ENCODE data around the gene TSPYL1.
"Not testable (repeated sequence)": the region's sequence is repeated elsewhere in the genome, so short reads cannot be mapped to it uniquely, and the experiment has no call there.

Gene TSPYL1

GRCh38 chr6:116292553-116292952 lies 12.8 kb upstream of the TSPYL1 start:
- DNase-seq = no peak

DNA sequence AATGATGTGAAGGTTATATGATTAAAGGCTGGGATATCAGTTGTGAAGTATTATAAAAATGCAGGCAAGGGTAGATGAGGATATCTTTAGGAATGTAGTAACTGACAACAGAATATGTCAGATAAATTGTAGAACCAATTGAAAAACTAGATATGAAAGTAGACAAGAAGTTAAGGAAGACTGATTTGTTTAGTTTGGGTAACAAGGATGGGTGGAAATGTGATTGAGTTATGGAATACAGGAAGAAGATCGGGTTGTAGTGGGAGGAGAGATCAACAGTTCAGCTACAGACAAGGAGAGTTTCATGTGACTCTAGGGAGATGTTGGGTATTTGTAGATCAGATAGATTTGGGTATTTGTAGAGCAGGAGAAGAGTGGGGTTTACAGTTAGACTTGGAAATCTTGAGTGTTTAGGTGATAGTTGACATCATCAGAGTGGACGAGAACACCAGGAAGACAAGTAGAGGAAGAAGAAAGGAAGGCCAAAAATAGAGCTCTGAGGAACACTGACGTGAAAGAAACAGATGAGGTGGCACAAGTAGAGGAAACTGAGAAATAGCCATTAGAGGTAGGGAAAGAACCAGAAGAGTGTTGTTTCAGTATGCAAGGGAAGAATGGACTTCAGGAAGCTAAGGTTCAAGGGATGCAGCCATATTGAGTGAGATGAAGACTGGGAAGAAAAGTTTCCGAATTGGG lies 12.1 kb upstream of the TSPYL1 start:
- no peak for DNase-seq

- DNase-seq = no peak
These were observed 11.1 kb upstream of the TSPYL1 start for GRCh38 chr6:116290799-116291198.

DNA sequence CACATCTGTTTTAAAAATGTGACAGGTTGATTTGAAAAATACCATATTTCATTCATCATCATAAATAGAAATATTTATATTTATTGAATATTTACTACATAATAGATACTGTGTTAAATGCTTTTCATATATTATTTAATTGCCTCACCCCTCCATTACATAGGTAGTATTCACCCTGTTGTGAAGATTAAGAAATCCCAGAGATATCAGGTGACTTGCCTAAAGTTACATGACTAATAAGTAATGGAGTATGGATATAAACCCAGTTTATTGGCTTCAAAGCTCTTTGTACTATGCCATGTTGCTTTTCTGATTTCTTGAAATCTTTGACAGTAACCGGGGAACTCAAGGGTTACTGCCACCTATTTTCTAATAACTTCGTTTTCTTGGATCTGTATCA lies 10.1 kb upstream of the TSPYL1 start:
- DNase-seq = no peak

DNA sequence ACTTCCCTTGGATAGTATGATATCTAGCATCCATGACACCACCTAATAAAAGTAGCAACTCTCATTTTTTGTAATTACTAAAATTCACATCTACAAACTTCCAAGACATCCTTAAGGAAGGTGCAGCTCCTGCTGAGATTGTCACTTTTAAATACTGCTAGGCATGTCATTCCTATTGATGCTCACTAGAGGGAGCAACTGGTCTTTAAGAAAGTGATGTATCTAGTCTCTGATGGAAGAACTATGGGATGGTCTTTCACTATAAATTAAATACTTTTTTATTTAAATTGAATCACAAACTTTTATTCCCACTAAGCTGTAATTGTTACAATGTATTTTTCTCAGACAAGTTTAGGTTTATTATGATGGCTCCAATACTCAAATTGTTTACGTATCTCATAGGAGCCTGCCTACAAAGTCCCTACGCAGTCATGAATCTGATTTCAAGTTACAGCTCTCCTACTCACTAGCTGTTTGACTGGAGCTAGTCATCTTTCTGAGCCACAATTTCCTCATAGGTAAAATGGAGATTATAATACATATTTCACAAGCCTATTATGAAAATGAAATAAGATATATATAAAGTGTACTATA lies 8.1 kb upstream of the TSPYL1 start:
- no peak for DNase-seq

DNA sequence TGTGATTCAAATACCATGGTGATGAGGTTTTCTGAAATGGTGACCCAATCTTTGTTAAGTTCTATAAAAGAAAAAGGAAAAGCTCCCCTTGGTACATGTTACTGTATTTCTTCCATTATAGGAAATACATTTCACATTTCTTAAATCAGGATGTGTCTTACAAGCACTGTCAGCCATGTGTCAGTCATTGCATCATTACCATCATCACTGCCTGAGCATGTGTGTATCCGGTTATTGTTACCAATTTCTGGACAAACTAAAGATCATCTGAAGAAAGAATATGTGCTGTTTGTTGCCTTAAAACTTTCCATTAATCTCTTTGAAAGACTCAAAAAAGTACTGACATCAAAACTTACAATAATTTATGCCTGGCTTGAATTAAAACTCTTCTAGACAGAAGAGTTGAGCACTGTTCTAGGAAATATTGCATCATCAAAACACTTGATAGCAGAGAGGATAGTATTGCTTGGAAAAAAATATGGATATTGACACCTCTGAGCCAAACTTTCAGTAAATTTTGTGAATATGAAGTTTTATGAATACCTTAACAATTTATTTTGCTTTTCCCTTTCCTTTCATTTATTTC lies 7.1 kb upstream of the TSPYL1 start:
- no peak for DNase-seq

- not testable (repeated sequence) for DNase-seq
These were observed 5.3 kb upstream of the TSPYL1 start for GRCh38 chr6:116284984-116285383.

DNA sequence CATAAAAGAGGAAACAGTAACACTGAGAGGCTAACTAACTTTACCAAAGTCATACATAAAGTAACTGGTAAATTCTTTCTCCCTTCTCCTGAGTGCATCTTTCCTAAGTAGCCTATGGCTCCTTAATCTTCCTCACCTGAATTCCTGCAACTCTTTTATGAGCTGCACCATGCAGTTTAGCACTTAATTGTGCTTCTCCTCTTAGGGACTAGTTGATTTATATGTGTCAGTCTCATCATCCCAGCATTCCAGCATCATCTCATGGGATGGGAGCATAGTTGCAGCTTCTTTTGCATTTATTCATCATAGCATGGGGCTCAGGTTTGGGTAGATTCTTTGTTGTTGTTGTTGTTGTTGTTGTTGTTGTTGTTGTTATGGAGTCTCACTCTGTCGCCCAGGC lies 3.5 kb upstream of the TSPYL1 start:
- DNase-seq = no peak

GRCh38 chr6:116282698-116283097 lies 3.0 kb upstream of the TSPYL1 start:
- no peak for DNase-seq

DNA sequence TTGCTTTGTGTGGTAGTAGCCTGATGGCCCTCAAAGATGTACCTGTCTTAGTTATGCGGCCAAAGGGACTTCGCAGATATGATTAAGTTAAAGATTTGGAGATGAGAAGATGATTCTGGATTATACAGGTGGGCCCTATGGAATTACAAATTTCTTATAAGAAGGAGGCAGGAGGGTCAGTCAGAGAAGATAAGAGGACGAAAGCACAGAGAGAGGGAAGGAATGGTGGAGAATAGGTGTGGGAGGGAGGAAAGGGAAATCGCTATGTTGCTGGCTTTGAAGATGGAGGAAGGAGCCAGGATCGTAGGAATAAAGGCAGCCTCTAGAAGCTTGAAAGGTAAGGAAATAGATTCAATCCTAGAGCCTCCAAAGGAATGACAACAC lies 1.2 kb upstream of the TSPYL1 start:
- no peak for DNase-seq

DNA sequence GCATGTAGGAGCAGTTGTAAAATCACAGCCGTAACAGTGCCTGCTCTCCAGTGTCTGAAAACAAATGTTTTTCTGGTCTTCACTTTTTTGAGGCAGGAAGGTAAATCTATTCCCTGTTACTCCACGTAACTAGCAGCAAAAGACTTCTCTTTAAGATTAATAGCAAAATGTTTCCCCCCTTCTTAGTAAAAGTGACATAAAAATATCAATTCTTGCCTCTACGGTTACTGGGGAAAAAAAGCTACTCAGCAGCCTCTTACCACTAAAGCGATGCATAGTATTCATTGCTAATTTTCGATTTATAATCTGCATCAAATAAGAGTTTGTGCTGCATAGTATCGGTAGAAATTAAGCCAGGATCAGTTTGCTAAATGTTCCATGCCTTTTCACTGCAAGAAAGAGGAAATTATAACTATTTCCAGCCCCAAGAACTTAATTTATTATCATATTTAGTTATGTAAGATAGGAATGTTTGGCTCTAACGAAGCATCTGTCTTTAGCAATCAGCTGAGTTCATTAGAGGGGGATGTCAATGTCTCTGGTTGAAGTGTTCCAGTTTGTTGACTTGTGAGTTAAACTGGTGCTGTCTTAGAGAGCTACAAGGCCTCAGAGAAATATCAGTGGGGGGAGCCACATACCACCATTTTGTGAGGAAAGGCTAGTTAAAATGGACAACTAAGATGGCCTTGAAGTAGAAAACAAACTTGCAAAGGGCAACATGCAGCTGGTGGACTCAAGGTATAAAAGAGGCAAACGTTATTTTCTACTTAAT lies 617 bp upstream of the TSPYL1 start:
- DNase-seq = no peak

- no peak for DNase-seq
These were observed 887 bp downstream of the TSPYL1 start for GRCh38 chr6:116278854-116279231.

DNA sequence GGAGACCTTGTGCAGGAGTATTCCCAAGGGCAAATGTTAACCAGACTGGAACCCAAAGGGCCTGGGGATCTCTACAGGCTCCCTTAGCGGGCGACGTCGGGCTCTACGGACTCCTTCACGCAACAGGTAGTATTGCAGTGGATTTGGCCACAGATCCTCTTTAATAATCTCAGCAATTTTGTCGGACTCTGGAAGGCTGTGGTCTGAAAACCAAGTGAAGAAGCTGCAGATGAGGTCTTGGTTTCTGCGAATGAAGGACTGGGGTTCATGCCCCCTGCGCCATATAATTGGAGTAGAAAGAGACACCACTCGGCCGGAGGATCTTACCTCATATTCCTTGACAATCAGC lies 1.3 kb downstream of the TSPYL1 start:
- no peak for DNase-seq

GRCh38 chr6:116277124-116277523 lies 2.6 kb downstream of the TSPYL1 start:
- no peak for DNase-seq

GRCh38 chr6:116271149-116271708 lies 8.5 kb downstream of the TSPYL1 start:
- DNase-seq = no peak

GRCh38 chr6:116268589-116269293 lies 11.0 kb downstream of the TSPYL1 start:
- DNase-seq = no peak

GRCh38 chr6:116267836-116268588 lies 11.7 kb downstream of the TSPYL1 start:
- DNase-seq = no peak

DNA sequence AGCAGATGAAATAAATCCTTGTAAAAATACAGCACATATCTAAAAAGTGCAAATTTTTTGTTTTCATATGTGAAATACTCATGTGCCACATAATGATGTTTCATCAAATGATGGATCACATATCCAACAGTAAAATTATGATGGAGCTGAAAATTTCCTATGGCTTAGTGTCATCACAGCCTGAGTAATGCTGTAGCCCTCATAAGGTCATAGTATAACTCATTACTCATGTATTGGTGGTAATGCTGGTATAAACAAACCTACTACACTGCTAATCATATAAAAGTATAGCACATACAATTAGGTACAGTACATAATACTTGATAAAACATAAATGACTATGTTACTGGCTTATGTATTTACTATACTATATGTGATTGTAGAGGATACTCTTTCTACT lies 12.9 kb downstream of the TSPYL1 start:
- DNase-seq = no peak

DNA sequence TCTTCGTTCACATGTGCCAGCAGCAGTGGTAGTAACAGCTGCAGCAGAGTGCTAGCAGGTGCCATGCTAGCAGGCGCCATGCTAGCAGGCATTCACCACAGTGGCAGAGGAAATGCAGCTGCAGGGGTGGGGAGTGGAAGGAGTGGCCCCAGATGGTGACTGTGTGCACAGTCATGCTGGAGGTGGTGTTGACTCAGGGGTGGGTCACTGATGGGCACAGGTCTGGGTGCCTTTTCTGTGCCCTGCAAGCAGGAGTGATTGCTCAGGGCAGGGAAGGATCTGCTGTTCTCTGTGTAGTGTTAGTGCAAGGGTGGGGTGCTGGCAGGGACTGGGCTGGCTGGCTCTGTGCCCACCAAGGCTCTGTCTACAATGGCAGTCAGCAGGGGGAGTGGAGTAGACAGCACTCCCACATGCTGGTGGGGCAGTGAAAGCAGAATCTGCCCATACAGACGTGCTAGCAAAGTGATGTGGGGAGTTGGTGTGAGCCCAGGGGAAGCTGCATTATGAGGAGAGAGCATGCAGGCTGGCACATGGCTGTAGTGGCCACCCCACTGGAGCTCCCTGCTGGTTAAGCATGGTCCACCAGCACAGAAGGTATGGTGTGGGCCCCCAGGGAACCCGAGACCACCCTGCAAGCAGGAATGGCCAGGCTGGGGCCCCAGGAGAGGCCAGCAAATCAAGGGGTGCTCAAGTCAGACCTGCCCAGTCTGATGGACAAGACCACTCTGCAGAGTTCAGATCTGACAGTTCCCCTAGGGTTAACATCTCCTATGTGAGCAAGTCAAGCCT lies 14.5 kb downstream of the TSPYL1 start:
- no peak for DNase-seq

DNA sequence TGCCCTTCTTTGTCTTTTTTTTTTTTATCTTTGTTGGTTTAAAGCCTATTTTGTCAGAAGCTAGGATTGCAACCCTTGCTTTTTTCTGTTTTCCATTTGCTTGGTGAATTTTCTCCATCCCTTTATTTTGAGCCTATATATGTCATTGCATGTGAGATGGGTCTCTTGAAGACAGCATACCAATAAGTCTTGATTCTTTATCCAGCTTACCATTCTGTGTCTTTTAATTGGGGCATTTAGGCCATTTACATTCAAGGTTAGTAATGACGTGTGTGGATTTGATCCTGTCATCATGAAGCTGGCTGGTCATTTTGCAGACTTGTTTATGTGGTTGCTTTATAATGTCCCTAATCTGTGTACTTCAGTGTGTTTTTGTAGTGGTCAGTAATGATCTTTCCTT lies 16.4 kb downstream of the TSPYL1 start:
- DNase-seq = no peak

GRCh38 chr6:116258520-116258919 lies 21.2 kb downstream of the TSPYL1 start:
- no peak for DNase-seq
